Type B pancreatic cell (in vitro differentiated cells): ENCODE measurements around the gene BRD3OS. TPM values are rescaled to one million over a fixed set of nuclear protein-coding genes. Genes with fewer than 3 reads are reported as not detected.
A peak's percentile ranks its signal among the peaks of the same experiment; 100 is the strongest.

Experiments used
- DNase-seq: peaks from one replicate; pipeline ENCODE4 v3.0.0; 2021; ENCODE audit warnings: mixed read lengths; ENCODE audit not compliant: unreplicated experiment; ENCODE audit errors: extremely low spot score
- H3K27ac Mint-ChIP-seq: 2 replicates; pipeline ENCODE4 v1.8.0; 2021; ENCODE audit warnings: mild to moderate bottlenecking, mixed read lengths
- H3K27me3 Mint-ChIP-seq: 2 replicates; pipeline ENCODE4 v1.8.0; 2021; ENCODE audit warnings: mixed read lengths
- H3K36me3 Mint-ChIP-seq: 2 replicates; pipeline ENCODE4 v1.8.0; 2021; ENCODE audit warnings: mixed read lengths
- H3K4me1 Mint-ChIP-seq: one replicate; pipeline ENCODE4 v1.8.0; 2021; ENCODE audit warnings: mixed read lengths; ENCODE audit not compliant: unreplicated experiment
- H3K4me3 Mint-ChIP-seq: 2 replicates; pipeline ENCODE4 v1.8.0; 2021; ENCODE audit warnings: mild to moderate bottlenecking, mixed read lengths
- H3K9me3 Mint-ChIP-seq: 2 replicates; pipeline ENCODE4 v1.8.0; 2021; ENCODE audit warnings: mixed read lengths
- total RNA-seq: library from RNA; stranded (reverse); gene quantifications from 2 replicates; pipeline ENCODE4 v1.2.1, GENCODE V29; 2021; ENCODE audit warnings: low replicate concordance
- TF ChIP-seq, protein P1 (sequence below): fragments of 200-600 bp; sonication (generic); conservative IDR thresholded peaks from 2 replicates; pipeline ENCODE4 v1.5.0; 2021; ENCODE audit warnings: antibody characterized with exemption, mild to moderate bottlenecking

Gene BRD3OS
- total RNA-seq, 1 donor from 2014 or later, result 24.0 TPM

GRCh38 chr9:134062461-134063087 is 37.3 kb downstream of the BRD3OS start:
- Mint-ChIP-seq H3K4me1 (peaks cover 34% of the 10 kb centered on the region), H3K27ac (peak overlapping the region; percentile 77), H3K36me3 (no peaks in the 10 kb centered on the region), H3K4me3 (peak overlapping the region; percentile 31), H3K27me3 (no peaks in the 10 kb centered on the region), H3K9me3 (no peaks in the 10 kb centered on the region)
- TF ChIP-seq, protein P1, sequence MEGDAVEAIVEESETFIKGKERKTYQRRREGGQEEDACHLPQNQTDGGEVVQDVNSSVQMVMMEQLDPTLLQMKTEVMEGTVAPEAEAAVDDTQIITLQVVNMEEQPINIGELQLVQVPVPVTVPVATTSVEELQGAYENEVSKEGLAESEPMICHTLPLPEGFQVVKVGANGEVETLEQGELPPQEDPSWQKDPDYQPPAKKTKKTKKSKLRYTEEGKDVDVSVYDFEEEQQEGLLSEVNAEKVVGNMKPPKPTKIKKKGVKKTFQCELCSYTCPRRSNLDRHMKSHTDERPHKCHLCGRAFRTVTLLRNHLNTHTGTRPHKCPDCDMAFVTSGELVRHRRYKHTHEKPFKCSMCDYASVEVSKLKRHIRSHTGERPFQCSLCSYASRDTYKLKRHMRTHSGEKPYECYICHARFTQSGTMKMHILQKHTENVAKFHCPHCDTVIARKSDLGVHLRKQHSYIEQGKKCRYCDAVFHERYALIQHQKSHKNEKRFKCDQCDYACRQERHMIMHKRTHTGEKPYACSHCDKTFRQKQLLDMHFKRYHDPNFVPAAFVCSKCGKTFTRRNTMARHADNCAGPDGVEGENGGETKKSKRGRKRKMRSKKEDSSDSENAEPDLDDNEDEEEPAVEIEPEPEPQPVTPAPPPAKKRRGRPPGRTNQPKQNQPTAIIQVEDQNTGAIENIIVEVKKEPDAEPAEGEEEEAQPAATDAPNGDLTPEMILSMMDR, result no peak
- DNase-seq, result no peak

- H3K9me3 Mint-ChIP-seq, result no peaks in the 10 kb centered on the region
- H3K27me3 Mint-ChIP-seq, result no peaks in the 10 kb centered on the region
- TF ChIP-seq, protein P1, result no peak
- no peaks in the 10 kb centered on the region for H3K36me3 Mint-ChIP-seq
- no peak for DNase-seq
- H3K4me3 Mint-ChIP-seq, result peak overlapping the region; percentile 51
- H3K27ac Mint-ChIP-seq, result peak overlapping the region; percentile 55
- H3K4me1 Mint-ChIP-seq, result peaks cover 34% of the 10 kb centered on the region
Measured at GRCh38 chr9:134063088-134063570, 37.8 kb downstream of the BRD3OS start.

GRCh38 chr9:134063571-134064450 is 38.5 kb downstream of the BRD3OS start:
- TF ChIP-seq, protein P1, result no peak
- Mint-ChIP-seq H3K36me3 (no peaks in the 10 kb centered on the region), H3K27ac (peak overlapping the region; percentile 55), H3K27me3 (peaks cover 3% of the 10 kb centered on the region), H3K4me1 (peaks cover 31% of the 10 kb centered on the region), H3K9me3 (no peaks in the 10 kb centered on the region), H3K4me3 (peak overlapping the region; percentile 51)
- no peak for DNase-seq

DNA sequence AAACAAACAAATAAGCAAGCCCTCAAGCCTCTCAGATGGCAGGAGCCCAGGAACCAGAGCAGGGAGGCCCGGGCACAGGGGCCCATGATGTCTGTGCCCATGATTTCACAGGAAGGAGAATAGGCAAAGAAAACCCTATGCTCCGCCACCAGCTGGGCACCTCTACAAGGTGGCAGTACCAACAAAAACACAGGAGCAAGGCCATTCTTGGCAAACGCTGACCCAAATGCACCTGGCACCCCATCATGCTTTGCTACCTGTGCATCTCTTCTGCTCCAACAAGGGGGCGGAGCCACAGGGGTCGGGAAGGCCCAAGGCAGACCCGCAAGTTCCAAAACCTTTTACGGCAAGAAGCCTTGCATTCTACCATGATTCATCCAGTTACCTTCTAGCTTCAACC is 39.4 kb downstream of the BRD3OS start:
- no peaks in the 10 kb centered on the region for H3K36me3 Mint-ChIP-seq
- peaks cover 12% of the 10 kb centered on the region for H3K27me3 Mint-ChIP-seq
- DNase-seq, result no peak
- H3K4me3 Mint-ChIP-seq, result peak overlapping the region; percentile 94
- no peaks in the 10 kb centered on the region for H3K9me3 Mint-ChIP-seq
- TF ChIP-seq, protein P1, result no peak
- H3K27ac Mint-ChIP-seq, result peak overlapping the region; percentile 94
- peaks cover 29% of the 10 kb centered on the region for H3K4me1 Mint-ChIP-seq

DNA sequence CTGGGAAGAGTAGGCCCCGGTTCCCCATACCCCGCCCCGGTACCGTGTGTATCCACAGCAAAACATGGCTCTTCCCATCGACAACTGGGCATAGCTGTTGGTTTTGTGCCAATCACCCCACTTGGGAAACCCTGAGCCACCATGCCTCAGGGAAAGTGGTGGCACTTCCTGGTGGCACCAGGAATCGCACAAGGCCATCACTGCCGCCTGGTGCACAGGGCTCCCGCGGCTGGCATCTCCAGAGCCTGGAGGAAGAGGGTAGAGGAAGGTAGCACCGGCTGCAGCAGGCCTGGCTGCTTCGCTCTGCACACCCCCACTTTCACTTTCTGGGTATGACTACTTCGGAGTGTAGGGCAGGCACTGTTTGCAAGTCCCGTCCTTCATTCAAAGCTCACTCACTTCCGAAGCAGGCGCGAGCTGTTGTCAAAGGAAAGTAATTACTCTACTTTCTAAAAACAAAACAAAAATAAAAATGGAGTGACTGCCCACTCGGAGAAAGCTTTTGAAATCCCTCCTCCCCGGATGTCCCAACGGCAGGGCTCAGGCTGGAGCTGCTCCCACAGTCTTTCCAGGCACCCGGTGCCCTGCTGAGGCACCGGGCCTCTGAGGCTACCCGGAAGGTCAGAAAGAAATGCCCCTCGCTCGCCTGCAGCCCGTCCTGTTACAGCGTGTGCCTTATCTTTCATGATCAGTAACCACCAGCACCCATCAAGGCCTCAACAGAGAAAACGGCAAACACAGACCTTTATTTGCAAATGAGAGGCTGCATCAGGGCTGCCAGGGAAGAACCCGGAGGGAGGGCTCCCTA is 40.5 kb downstream of the BRD3OS start:
- Mint-ChIP-seq H3K9me3 (no peaks in the 10 kb centered on the region), H3K27ac (peak overlapping the region; percentile 94), H3K4me3 (peak overlapping the region; percentile 94), H3K36me3 (no peaks in the 10 kb centered on the region), H3K4me1 (peaks cover 29% of the 10 kb centered on the region), H3K27me3 (peaks cover 21% of the 10 kb centered on the region)
- no peak for DNase-seq
- TF ChIP-seq, protein P1, result no peak
